Measurements from ENCODE around the gene STRIT1. TPM values are rescaled to one million over a fixed set of nuclear protein-coding genes. Genes with fewer than 3 reads are reported as not detected.

Gene STRIT1
- total RNA-seq = not detected
- not detected for polyA plus RNA-seq
- total RNA-seq = 0 reads per million in 6 experiments

DNA sequence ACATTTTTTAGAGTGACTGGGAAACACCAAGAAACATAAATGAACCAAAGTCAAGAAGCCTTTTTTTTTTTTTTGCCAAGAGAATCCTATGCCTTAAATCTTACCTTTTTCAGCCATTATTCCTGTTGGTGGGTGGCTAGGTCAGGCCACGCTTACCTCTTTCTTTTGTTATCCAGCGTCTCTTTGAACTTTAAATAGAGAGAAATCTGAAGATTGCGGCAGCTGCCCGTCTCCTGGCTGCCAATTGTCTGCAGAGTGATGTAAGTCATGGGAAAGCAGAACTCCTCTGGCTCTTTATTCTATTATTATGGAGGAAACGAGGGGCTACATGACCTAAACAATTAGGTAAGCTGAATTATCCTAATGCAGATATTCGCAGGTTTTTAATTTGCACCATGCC is at the start of gene STRIT1:
STRIT1 (minus strand) TSS at position 168 of the 400 bp plus-strand sequence.
- H3K27me3 Mint-ChIP-seq = peaks cover 0 to 10% (median 0%) of the 10 kb centered on the region in 5 donors

DNA sequence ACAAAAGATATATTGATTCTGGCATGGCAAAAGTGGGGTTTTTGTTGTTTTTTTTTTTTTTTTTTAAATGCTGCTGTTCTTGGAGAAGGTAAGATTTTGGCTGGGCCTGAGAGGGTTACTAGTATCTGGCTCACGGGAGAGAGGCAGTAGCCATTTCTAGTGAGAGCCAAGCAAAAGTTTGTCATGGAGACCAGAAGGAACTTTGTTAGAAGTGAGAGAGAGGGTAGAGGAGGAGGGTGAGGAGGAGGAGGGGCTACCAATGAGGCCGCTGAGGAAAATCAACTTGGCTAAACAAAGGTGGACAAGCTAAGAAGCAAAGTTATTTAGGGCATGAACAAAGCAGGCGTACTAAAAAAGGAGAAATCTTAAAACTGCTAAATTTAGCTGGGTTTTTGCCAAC is 48.9 kb upstream of the STRIT1 start:
- ATAC-seq = no peak
- no peaks in the 10 kb centered on the region for H3K27me3 Mint-ChIP-seq
- POLR2A ChIA-PET = no interaction called here
- no peak for DNase-seq
- no peaks in the 10 kb centered on the region for H3K4me1 Mint-ChIP-seq
- H3K4me3 Mint-ChIP-seq = no peak overlapping the region
- no peaks in the 10 kb centered on the region for H3K9me3 Mint-ChIP-seq
- no peak overlapping the region for H3K27ac Mint-ChIP-seq
- no peaks in the 10 kb centered on the region for H3K36me3 Mint-ChIP-seq

More for the DNA sequence above, at the start of gene STRIT1:
- DNase-seq (no peak), ATAC-seq (no peak)
- peaks cover 0 to 28% (median 13%) of the 10 kb centered on the region in 9 donors for H3K9me3 Mint-ChIP-seq
- H3K36me3 Mint-ChIP-seq = peaks cover 0 to 13% (median 3%) of the 10 kb centered on the region in 3 donors
- H3K4me3 Mint-ChIP-seq = no peak within 1 kb of the TSS
- H3K4me1 Mint-ChIP-seq = no peaks in the 10 kb centered on the region
- POLR2A ChIA-PET = no interaction called here
- no peak within 1 kb of the TSS for H3K27ac Mint-ChIP-seq

DNA sequence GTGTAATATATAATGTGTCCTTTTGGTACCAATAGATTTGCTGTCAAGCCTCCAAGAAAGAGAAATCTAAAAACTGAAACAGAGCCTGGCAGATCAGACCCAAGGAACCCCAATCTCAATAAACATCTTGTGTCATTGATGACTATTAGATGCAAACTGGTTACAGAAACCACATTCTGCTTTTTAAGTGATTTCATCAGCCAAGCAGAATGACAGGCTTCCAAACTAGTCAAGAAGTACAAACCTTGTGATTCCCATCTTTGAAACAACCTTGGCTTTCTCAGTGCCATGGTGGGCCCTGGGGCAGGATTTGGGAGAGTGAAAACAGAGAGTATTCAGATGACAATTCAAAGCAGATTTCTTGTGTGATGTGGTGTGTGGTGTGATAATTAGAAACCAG is 45.6 kb upstream of the STRIT1 start:
- POLR2A ChIA-PET = no interaction called here
- no peaks in the 10 kb centered on the region for H3K36me3 Mint-ChIP-seq
- H3K9me3 Mint-ChIP-seq = no peaks in the 10 kb centered on the region
- no peak for DNase-seq
- no peak overlapping the region for H3K4me3 Mint-ChIP-seq
- peaks cover 0 to 2% (median 0%) of the 10 kb centered on the region in 5 donors for H3K27me3 Mint-ChIP-seq
- H3K27ac Mint-ChIP-seq = no peak overlapping the region
- H3K4me1 Mint-ChIP-seq = peaks cover 3 to 15% (median 9%) of the 10 kb centered on the region in 4 donors
- ATAC-seq = no peak

DNA sequence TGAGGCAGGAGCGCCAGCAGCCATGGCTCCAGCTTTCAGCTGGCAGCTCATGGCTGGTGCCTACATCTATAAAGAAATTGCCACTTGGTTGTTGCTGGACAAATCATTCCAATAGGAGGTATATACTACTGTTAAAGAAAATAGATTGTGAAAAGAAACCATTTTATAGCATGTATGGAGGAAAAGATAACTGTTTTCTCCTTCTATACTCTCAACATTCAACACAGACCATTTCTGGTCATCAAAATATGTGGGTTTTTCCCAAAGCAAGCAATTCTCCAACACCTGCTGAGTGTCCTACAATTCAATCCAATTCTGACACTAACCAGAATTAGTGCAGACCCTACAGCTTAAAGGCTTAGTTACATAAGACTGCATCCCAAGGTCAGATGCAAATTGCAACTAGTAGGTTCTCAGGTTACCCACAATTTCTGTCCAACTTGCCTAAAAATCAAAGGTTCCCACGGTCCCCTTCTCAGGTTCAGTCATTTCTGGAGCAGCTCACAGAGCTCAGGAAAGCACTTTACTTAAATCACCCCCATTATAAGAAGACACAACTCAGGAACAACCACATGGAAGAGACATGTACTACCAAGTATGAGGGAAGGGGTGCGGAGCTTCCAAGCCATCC is 42.4 kb upstream of the STRIT1 start:
- no peak for ATAC-seq
- Mint-ChIP-seq H3K9me3 (no peaks in the 10 kb centered on the region), H3K4me3 (no peak overlapping the region), H3K4me1 (peaks cover 3 to 15% (median 10%) of the 10 kb centered on the region in 4 donors), H3K27me3 (peaks cover 0 to 2% (median 0%) of the 10 kb centered on the region in 5 donors), H3K36me3 (no peaks in the 10 kb centered on the region), H3K27ac (peak overlapping the region in 2 of 10 donors; percentile 1 to 76)
- POLR2A ChIA-PET = no interaction called here
- no peak for DNase-seq

DNA sequence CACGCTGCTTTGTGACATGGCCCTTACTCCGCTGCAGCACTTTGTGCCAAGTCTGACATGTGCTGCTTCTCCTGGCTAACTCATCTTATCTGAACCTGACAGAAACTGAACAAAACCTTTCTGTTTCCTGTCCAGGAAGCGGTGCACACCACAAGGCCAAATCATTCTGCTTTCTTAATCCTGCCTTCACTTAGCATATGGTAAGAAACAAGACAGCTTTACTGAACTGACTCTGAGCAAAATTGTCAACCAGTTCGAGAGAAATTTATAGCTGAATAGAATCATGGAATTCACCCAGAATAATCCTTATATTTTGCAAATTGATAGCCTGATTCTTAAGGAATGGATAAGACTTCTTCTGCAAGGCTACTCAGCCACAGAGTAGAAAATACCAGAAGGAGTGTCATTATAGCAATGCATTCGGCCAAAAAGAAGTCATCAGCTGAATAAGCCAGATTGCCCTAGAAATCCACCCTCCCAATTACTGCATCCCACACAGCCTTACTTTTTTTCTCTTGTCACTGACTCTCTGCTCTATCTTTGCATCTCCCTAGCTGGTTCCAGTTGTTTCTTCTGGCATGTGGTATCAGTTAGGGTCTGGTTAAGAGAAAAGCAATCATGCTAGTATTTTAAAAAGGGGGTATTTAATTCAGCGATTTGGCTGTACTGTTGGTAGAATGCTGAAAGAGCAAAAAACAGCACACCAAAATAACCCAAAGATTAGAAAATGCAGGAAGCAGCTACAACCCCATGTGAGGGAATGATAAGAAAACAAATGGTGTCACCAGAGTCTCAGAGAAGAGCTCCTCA is 41.6 kb upstream of the STRIT1 start:
- Mint-ChIP-seq H3K4me1 (peaks cover 3 to 15% (median 10%) of the 10 kb centered on the region in 4 donors), H3K4me3 (peak overlapping the region in 2 of 10 donors; percentile 3 to 34), H3K9me3 (no peaks in the 10 kb centered on the region), H3K27ac (peak overlapping the region in 5 of 10 donors; percentile 1 to 76 (median 58)), H3K36me3 (no peaks in the 10 kb centered on the region), H3K27me3 (peaks cover 0 to 2% (median 0%) of the 10 kb centered on the region in 5 donors)
- DNase-seq = peak in 3 of 10 donors; percentile 2 to 19 (median 15)
- peak in 1 of 2 donors; percentile 55 for ATAC-seq
- POLR2A ChIA-PET = no interaction called here

DNA sequence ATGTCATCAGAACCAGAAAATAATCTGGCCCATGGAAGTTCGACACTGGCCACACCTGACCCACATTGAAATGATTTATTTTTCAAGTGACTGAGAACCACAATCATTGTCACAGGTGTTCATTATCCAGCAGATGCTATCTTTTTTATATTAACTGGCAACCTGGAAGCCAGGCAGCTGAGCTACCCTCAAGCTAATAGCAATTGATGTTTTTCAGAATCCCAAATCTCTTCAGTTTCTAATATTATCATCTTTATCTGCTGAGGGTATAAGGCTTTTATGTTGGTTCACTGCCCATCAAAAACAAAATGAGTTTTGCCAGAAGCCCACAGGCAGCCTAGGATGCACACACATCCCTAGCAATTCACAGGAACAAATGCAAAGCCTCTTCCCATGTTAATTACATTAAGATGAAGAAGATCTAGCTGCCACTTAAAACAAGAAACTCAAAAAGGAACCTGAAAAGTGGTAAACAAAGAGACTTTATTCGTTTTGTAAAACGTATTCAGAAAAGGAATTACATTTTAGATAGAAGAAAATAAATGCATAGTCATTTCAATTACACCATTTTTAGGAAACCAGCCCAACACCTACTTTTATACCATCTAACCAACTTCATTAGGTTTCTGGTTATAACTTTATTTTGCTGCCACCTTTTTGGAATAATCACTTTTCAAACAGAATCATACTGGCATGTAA is 40.9 kb upstream of the STRIT1 start:
- H3K27me3 Mint-ChIP-seq = peaks cover 0 to 2% (median 0%) of the 10 kb centered on the region in 5 donors
- H3K9me3 Mint-ChIP-seq = no peaks in the 10 kb centered on the region
- DNase-seq = no peak
- POLR2A ChIA-PET = no interaction called here
- peak overlapping the region in 4 of 10 donors; percentile 33 to 76 (median 67) for H3K27ac Mint-ChIP-seq
- peaks cover 3 to 15% (median 10%) of the 10 kb centered on the region in 4 donors for H3K4me1 Mint-ChIP-seq
- no peak for ATAC-seq
- peak overlapping the region in 2 of 10 donors; percentile 3 to 34 for H3K4me3 Mint-ChIP-seq
- no peaks in the 10 kb centered on the region for H3K36me3 Mint-ChIP-seq

DNA sequence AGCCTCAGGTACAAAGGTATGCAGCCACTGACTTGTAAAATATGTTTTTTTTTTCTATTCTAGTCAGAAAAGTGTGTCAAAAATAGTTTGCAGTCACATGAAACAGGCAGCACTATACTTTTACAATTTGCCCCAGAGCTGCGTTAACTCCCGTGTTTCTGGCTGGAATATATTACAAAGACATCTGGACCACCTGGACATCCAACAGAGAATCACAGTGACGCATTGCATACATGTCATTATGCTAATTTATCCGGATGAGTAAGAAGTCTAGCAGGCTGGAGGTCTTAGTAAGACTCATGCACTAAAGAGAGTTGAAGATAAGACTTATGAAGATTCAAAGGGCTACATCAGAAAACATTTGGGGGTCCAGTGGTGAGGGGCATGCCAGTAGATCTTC is 39.2 kb upstream of the STRIT1 start:
- Mint-ChIP-seq H3K27ac (no peak overlapping the region), H3K27me3 (peaks cover 0 to 2% (median 0%) of the 10 kb centered on the region in 5 donors), H3K4me1 (peaks cover 3 to 15% (median 10%) of the 10 kb centered on the region in 4 donors), H3K4me3 (no peak overlapping the region), H3K9me3 (no peaks in the 10 kb centered on the region), H3K36me3 (no peaks in the 10 kb centered on the region)
- no peak for ATAC-seq
- POLR2A ChIA-PET = no interaction called here
- no peak for DNase-seq

DNA sequence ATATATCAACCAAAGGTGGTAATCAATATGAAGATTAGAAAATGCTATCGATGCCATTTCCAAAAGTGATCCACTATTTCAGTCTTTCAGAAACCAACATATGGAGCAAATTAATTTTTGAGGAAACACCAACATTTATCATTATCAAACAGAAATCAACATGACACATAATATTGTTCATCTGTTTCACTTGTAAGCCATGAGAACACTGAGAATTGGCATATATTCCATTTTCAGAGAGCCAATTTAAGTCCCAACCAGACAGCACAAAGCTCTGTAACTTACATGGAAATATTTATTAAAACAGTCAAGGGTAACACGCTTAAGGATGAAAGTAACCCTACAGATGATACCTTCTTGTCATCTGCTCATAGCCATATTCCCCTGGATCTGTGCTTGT is 37.6 kb upstream of the STRIT1 start:
- Mint-ChIP-seq H3K36me3 (no peaks in the 10 kb centered on the region), H3K4me3 (no peak overlapping the region), H3K27ac (no peak overlapping the region), H3K27me3 (peaks cover 0 to 1% (median 0%) of the 10 kb centered on the region in 5 donors), H3K9me3 (no peaks in the 10 kb centered on the region), H3K4me1 (peaks cover 3 to 15% (median 10%) of the 10 kb centered on the region in 4 donors)
- POLR2A ChIA-PET = no interaction called here
- ATAC-seq (no peak), DNase-seq (no peak)

DNA sequence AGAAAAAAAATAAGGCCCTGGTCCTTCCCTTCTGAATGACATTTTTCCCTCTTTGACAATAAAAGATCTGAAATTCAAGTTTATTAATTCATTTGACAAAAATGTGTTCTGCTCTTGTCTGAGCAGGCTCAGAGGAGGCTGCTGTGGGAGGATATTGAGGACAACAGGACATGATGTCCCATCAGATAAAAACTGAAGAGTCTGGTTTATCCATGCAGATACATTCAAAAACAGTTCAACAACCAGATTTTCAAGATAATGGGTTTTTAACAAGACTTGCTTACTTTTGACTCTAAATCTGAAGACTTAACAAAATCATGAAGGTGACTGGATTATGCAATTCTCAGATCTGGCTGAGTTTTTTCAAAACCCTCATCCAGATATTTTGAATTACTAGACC is 36.9 kb upstream of the STRIT1 start:
- Mint-ChIP-seq H3K27ac (no peak overlapping the region), H3K27me3 (no peaks in the 10 kb centered on the region), H3K4me3 (no peak overlapping the region), H3K9me3 (no peaks in the 10 kb centered on the region), H3K4me1 (peaks cover 3 to 13% (median 8%) of the 10 kb centered on the region in 4 donors), H3K36me3 (no peaks in the 10 kb centered on the region)
- POLR2A ChIA-PET = no interaction called here
- no peak for ATAC-seq
- no peak for DNase-seq

DNA sequence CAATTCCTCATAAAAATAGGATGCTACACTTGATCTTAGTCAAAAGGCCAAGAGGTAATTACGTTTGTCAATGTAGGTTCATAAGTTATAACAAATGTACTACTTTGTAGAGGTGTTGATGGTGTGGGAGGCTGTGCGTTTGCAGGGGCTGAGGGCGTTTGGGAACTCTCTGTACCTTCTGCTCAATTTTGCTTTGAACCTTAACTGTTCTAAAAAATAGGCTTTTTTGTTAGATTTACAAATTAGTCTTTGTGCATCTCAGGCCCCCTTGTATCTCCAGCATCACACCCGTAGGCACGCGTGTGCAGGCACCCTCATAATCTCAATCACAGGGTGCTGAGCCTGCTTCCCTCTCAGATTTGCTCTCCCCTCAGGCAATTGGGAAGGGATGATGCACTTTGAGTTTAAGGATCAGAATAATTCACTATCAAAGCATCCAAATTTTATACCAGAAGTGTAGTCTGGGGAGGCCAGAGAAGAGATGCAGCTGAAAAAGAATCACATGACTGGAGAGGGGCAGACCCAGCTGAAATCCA is 36.1 kb upstream of the STRIT1 start:
- Mint-ChIP-seq H3K4me3 (no peak overlapping the region), H3K9me3 (no peaks in the 10 kb centered on the region), H3K4me1 (peaks cover 0 to 5% (median 1%) of the 10 kb centered on the region in 4 donors), H3K27me3 (no peaks in the 10 kb centered on the region), H3K27ac (no peak overlapping the region), H3K36me3 (no peaks in the 10 kb centered on the region)
- POLR2A ChIA-PET = no interaction called here
- no peak for ATAC-seq
- no peak for DNase-seq

DNA sequence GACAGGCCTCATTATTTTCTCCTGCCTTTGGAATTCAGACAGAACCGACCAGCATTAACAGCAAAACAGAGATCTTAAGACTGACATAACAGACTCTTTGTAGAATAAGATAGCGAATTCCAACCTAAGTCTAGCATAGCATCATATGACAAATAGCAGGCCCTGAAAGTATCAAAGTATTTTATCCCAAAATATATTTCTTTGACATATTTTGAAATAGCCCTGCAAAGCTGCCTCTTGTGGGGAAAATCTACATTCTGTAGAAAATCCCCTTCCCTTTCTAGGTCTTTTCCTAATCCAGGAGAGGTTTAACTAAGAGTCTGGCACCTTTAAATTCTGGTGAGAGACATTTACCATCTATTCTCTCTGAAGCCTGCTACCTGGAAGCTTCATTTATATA is 34.4 kb upstream of the STRIT1 start:
- ATAC-seq (no peak), DNase-seq (no peak)
- H3K27ac Mint-ChIP-seq = no peak overlapping the region
- H3K9me3 Mint-ChIP-seq = no peaks in the 10 kb centered on the region
- no peaks in the 10 kb centered on the region for H3K4me1 Mint-ChIP-seq
- POLR2A ChIA-PET = no interaction called here
- H3K27me3 Mint-ChIP-seq = no peaks in the 10 kb centered on the region
- H3K36me3 Mint-ChIP-seq = no peaks in the 10 kb centered on the region
- H3K4me3 Mint-ChIP-seq = no peak overlapping the region

DNA sequence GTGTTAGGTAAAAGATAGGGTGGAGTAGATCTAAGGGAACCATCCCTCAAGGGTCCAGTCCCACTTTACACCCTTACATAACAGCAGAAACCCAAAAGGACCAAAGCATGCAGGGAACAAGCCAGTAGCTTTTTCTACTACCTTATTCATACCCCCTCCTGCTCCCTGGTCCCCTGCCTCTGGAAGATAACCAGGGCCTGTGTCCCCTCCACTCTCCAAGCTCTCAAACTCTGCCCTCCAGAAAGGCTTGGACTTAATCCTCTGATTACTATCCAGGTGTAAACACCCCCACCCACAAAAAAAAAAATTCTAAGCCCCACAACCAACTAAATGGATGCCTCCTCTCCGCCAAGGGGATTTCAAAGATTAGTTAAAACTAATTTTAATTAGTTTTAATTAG is 33.9 kb upstream of the STRIT1 start:
- H3K9me3 Mint-ChIP-seq = no peaks in the 10 kb centered on the region
- H3K27me3 Mint-ChIP-seq = no peaks in the 10 kb centered on the region
- DNase-seq (no peak), ATAC-seq (no peak)
- no peak overlapping the region for H3K27ac Mint-ChIP-seq
- H3K36me3 Mint-ChIP-seq = no peaks in the 10 kb centered on the region
- H3K4me1 Mint-ChIP-seq = no peaks in the 10 kb centered on the region
- H3K4me3 Mint-ChIP-seq = no peak overlapping the region
- POLR2A ChIA-PET = no interaction called here

DNA sequence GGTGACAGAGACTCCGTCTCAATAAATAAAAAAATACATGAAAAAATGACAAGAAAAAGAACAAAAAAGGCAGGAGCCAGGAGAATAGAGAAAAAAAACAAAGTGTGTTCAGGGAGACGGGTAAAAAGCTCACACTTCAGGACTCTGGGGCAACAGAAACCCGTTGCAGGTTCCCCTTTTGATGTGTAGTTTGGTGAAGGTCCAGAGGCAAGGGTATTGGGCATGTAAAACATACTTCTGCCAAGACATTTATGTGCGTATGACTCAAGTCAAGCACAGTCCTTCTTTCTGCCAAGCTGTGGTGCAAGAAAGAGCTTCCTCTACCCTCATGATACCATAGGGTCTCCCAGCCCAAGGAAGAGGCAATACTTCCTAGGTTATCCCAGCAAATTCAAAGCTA is 33.4 kb upstream of the STRIT1 start:
- H3K4me1 Mint-ChIP-seq = no peaks in the 10 kb centered on the region
- POLR2A ChIA-PET = no interaction called here

More for the DNA sequence above, 33.4 kb upstream of the STRIT1 start:
- Mint-ChIP-seq H3K27ac (no peak overlapping the region), H3K4me3 (no peak overlapping the region), H3K36me3 (no peaks in the 10 kb centered on the region), H3K9me3 (no peaks in the 10 kb centered on the region), H3K27me3 (no peaks in the 10 kb centered on the region)
- DNase-seq = no peak
- no peak for ATAC-seq
